Activated CD4-positive, alpha-beta T cell treated with anti-CD3 and anti-CD28 coated beads, Interleukin-2, amount 10 ng/mL, durations not matched to agents 24 days and 14 days (primary cell): ENCODE results near the gene RIC8B. TPM values are rescaled to one million over a fixed set of nuclear protein-coding genes. Genes with fewer than 3 reads are reported as not detected.
A peak's percentile ranks its signal among the peaks of the same experiment; 100 is the strongest.

ENCODE experiments used
- DNase-seq: peaks from one replicate; pipeline ENCODE4 v3.0.0; 2022
- H3K27ac Mint-ChIP-seq: one replicate; pipeline ENCODE4 v1.8.0; 2022; ENCODE audit warnings: mild to moderate bottlenecking, mixed read lengths
- H3K27me3 Mint-ChIP-seq: one replicate; pipeline ENCODE4 v1.8.0; 2022; ENCODE audit warnings: mixed read lengths
- H3K36me3 Mint-ChIP-seq: one replicate; pipeline ENCODE4 v1.8.0; 2022; ENCODE audit warnings: low read depth, mild to moderate bottlenecking, mixed read lengths
- H3K4me1 Mint-ChIP-seq: one replicate; pipeline ENCODE4 v1.8.0; 2021; ENCODE audit warnings: mixed read lengths
- H3K4me3 Mint-ChIP-seq: one replicate; pipeline ENCODE4 v1.8.0; 2022; ENCODE audit warnings: mild to moderate bottlenecking, moderate library complexity, mixed read lengths
- H3K9me3 Mint-ChIP-seq: one replicate; pipeline ENCODE4 v1.8.0; 2021; ENCODE audit warnings: mixed read lengths
- intact Hi-C: fragments of 100-400 bp; cut with micrococcal nuclease; formaldehyde crosslinking; loops from one replicate; pipeline ENCODE4 v1.15.1; 2023
- total RNA-seq: library from RNA; stranded (reverse); gene quantifications from 2 replicates; pipeline ENCODE4 v1.2.3, GENCODE V29; 2022

Gene RIC8B
- total RNA-seq, 1 donor from 2014 or later, result 14.9 TPM

DNA sequence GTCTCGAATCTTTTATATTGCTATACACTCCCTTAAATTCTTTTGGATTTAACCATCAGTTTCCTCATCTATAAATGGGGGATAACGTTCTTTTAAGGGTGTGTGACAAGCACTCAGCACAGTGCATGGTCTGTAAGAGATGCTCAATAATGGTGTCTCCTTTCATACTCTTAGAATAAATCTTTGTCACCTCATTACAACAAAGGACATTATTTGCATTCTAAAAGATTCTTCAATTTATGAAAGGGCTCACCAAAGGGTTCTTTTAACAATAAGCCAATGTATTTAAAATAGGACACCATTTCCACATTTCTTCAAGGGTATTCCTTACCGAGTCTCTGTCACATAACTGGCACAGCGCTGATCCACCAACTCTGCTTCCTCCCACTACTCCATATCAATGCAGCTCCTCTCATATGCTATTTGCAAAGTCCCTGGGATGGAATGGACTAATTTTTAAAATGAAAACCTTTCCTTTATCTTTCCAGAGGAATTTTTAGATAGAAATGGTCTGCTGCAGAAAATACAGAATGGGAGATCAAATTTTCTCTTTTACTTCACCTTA lies 29.2 kb upstream of the RIC8B start:
- Mint-ChIP-seq H3K27me3 (peaks cover 30% of the 10 kb centered on the region), H3K36me3 (no peaks in the 10 kb centered on the region), H3K27ac (no peak overlapping the region), H3K4me1 (peaks cover 15% of the 10 kb centered on the region), H3K9me3 (no peaks in the 10 kb centered on the region), H3K4me3 (no peak overlapping the region)
- DNase-seq, result no peak
- intact Hi-C loops, result no loop called here

DNA sequence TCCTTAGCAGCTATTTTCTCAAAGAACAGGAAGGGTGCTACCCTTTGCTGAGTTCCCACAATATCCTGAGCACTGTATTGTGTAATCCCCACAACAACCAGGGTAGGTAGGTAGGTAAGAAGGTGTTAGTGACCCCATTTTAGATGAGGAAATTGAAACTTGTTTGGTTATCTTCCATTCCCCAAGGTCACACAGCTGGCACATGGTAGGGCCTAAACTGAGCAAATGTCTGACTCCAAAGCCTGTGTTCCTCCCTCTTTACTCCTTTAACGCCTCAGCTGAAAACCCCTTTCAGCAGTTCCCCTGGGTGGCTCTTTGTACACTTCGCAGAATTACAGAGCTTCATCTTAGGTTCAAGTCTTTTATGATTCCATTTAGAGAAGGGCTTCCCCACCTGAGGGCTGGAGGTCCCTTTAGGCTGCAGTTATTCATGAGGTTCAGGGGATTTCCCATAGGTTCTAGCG lies 26.5 kb upstream of the RIC8B start:
- Mint-ChIP-seq H3K4me1 (peaks cover 15% of the 10 kb centered on the region), H3K9me3 (no peaks in the 10 kb centered on the region), H3K27ac (peak overlapping the region; percentile 78), H3K27me3 (peaks cover 16% of the 10 kb centered on the region), H3K4me3 (peak overlapping the region; percentile 25), H3K36me3 (no peaks in the 10 kb centered on the region)
- peak; percentile 73 for DNase-seq
- intact Hi-C loops, result no loop called here

DNA sequence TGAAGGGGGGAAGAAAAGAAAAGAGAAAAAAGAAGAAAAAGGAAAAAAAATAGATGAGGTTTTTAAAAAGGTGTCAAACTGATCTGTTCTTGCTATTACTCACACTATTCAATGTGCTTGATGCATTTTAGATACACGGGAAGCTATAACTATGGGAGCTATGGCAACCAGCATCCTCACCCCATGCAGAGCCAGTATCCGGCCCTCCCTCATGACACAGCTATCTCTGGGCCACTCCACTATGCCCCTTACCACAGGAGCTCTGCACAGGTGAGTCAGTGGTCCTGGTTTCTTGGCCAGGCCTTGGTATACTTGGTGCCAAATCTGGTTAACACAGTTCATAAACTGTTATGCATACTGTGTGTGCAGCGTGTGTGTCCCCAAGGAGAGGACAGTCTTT lies 24.0 kb upstream of the RIC8B start:
- H3K4me3 Mint-ChIP-seq, result no peak overlapping the region
- intact Hi-C loops, result no loop called here
- no peak for DNase-seq
- no peak overlapping the region for H3K27ac Mint-ChIP-seq
- peaks cover 27% of the 10 kb centered on the region for H3K4me1 Mint-ChIP-seq
- H3K36me3 Mint-ChIP-seq, result no peaks in the 10 kb centered on the region
- no peaks in the 10 kb centered on the region for H3K27me3 Mint-ChIP-seq
- H3K9me3 Mint-ChIP-seq, result no peaks in the 10 kb centered on the region

DNA sequence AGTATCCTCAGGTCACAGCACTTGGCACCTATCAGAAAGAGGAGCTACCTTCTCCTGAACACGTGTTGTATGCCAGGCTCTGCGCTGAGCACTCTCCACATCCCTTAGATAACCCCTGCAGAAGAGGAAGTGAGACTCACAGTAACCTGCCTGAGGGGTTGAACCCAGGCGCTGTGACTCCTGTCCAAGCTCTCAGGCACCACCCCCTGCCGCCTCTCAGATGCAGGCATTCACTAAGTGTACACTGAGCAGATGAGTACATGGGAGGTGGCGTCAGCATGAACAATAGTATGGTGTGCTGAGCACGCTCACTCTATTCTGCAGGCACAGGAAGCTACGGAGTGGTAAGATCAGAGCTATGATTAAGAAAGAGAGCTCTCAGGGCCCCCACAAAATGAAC lies 21.0 kb upstream of the RIC8B start:
- Mint-ChIP-seq H3K27ac (peak overlapping the region; percentile 73), H3K36me3 (no peaks in the 10 kb centered on the region), H3K9me3 (no peaks in the 10 kb centered on the region), H3K4me3 (peak overlapping the region; percentile 17), H3K4me1 (peaks cover 12% of the 10 kb centered on the region), H3K27me3 (no peaks in the 10 kb centered on the region)
- intact Hi-C loops, result loop anchor here (2.0 kb wide), 1 partner anchor 21 kb away; the partner anchor contains the start of gene RIC8B
- DNase-seq, result peak; percentile 80

DNA sequence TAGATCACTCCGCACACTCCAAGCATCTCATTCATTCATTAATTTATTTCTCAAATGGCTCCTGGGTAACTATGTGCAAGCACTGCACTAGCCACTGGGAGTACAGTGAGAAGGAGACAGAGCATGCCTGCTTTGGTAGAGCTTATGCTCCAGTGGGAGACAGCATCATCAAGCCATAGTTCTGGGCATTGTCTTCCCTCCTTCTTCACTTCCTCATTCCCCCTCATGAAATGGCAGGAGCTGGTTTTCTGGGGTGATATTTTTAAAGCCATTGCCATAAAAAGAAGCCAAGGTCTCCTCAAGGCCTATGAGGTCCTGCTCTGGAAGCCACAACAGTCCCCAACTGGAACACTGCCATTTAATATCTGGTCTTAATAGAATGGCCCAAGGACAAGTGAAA lies 20.2 kb upstream of the RIC8B start:
- intact Hi-C loops, result no loop called here
- H3K36me3 Mint-ChIP-seq, result no peaks in the 10 kb centered on the region
- no peak for DNase-seq
- peaks cover 12% of the 10 kb centered on the region for H3K4me1 Mint-ChIP-seq
- no peaks in the 10 kb centered on the region for H3K27me3 Mint-ChIP-seq
- no peak overlapping the region for H3K27ac Mint-ChIP-seq
- no peak overlapping the region for H3K4me3 Mint-ChIP-seq
- H3K9me3 Mint-ChIP-seq, result no peaks in the 10 kb centered on the region

DNA sequence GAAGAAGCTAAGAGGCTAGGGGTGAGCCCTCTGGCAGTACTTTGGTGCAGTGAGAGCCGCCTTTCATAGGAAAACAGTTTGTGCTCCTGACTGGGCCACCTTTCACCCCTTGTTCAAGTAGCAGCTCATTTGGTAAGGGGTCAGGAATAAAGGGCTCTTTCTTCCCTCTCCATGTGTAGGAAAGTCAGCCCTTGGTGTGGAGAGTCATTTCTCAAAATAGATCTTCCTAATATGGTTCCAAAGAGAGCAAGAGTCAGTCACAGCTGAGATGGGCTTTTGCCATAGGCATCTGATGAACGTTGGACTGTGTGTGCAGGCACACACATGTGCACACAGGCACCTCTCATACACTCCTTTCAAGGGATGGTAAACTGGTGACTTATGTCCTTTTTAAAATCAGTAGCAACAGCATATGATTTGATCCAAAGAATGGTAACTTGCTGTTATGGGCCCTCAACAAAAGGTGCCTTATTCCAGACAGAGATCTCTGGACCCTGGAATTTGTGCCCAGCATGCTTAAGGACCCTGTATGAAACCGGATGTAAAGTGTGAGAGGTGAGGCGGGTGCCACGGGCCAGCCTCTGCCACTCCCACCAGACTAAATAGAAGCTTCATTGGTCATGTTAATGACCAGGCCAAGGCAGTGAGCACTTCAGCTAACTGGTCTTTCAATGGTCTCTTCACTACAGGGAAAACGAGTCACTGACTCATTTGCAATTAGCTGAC lies 16.7 kb upstream of the RIC8B start:
- intact Hi-C loops, result no loop called here
- DNase-seq, result no peak
- Mint-ChIP-seq H3K4me1 (peaks cover 24% of the 10 kb centered on the region), H3K27ac (no peak overlapping the region), H3K36me3 (no peaks in the 10 kb centered on the region), H3K4me3 (no peak overlapping the region), H3K27me3 (no peaks in the 10 kb centered on the region), H3K9me3 (no peaks in the 10 kb centered on the region)

DNA sequence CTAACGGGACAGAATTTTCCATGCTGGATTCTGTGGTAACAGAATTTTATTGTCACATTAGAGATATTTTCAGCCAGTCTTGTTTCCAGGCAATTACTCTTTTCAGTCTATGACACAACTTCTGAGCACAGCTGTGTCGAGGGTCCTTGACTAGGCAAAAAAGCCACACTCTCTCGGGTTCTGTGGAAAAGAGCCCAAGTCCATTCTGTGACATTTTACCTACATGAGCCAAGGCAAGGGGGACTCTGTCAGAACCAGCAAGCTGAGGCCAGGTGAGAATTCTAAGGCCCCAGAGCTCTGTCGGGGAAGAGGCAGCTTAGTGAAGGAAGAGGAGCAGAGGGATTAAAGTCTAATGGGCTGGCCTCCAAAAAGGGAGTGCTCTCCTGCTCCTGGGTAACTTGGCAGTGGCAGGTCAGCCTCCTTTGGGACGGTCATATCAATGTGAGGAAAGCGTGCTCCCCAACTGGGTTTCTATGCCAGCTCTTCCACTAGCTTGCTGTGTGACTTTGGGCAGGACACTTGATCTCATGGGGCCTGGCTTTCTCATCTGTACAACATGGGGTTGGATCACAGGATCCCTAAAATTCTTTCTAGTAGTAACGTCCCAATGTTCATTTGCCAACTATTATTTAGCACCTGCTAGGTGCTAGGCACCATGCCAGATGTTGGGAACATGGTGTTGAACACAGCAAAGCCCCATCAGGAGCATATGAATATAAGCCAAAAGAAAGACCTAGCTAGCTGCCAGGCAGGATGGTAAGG lies 16.0 kb upstream of the RIC8B start:
- no peak overlapping the region for H3K27ac Mint-ChIP-seq

DNA sequence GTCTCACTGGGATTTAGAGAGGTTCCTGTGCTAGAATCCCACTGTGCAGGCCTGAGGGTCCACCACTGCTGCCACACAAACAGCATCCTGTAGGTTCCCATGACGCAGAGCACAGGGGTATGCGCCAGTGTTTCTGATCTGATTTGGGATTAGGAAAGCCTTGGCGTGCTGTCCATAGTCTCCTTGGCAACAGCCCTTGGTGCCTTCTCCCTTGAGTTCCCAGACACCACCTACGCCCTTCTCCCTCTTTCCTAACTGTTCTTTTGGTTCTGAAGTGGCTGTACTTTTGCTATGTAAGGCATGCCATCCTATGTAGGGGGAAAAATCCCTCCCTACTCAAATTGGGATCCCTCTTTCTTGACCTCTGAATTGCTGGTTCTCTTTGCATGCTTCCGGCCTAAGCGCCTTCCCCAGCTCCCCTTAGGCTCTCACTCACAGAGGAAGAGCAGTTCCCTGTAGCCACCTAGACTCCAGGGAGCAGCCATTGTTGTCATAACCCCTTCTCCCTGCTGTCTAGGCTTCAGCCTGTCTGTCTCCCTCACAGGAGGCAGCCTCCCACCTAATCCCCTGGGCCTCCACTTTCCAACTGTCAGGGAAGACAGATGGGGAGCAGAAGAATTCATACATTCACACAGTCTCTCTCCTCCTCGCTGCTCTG lies 14.8 kb upstream of the RIC8B start:
- H3K36me3 Mint-ChIP-seq, result no peaks in the 10 kb centered on the region
- H3K27me3 Mint-ChIP-seq, result no peaks in the 10 kb centered on the region
- no peaks in the 10 kb centered on the region for H3K9me3 Mint-ChIP-seq
- peak overlapping the region; percentile 86 for H3K27ac Mint-ChIP-seq
- DNase-seq, result no peak
- peaks cover 13% of the 10 kb centered on the region for H3K4me1 Mint-ChIP-seq
- intact Hi-C loops, result no loop called here
- peak overlapping the region; percentile 68 for H3K4me3 Mint-ChIP-seq

More for the DNA sequence above, 16.0 kb upstream of the RIC8B start:
- Mint-ChIP-seq H3K9me3 (no peaks in the 10 kb centered on the region), H3K4me1 (peaks cover 19% of the 10 kb centered on the region), H3K4me3 (no peak overlapping the region), H3K27me3 (no peaks in the 10 kb centered on the region), H3K36me3 (no peaks in the 10 kb centered on the region)
- DNase-seq, result no peak
- intact Hi-C loops, result no loop called here

DNA sequence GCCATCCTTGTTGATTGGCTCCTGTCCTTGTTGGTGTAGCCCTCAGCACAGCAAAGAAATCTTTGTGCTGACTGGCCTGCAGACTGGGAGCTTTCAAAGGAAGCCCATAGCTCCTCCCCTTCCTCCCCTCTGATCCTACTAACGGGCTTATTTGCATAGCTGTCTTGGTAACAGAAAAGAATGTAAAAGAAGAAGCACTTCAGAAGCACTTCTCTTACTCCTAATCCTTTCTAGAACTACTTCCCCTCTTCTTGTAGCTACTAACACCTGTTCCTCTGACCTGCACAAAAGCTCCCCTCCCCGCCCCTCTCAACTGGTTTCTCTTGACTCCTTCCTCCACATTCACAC lies 14.3 kb upstream of the RIC8B start:
- no peaks in the 10 kb centered on the region for H3K27me3 Mint-ChIP-seq
- peaks cover 13% of the 10 kb centered on the region for H3K4me1 Mint-ChIP-seq
- intact Hi-C loops, result no loop called here
- no peaks in the 10 kb centered on the region for H3K36me3 Mint-ChIP-seq
- H3K9me3 Mint-ChIP-seq, result no peaks in the 10 kb centered on the region
- peak overlapping the region; percentile 86 for H3K27ac Mint-ChIP-seq
- H3K4me3 Mint-ChIP-seq, result peak overlapping the region; percentile 68
- peak; percentile 78 for DNase-seq

DNA sequence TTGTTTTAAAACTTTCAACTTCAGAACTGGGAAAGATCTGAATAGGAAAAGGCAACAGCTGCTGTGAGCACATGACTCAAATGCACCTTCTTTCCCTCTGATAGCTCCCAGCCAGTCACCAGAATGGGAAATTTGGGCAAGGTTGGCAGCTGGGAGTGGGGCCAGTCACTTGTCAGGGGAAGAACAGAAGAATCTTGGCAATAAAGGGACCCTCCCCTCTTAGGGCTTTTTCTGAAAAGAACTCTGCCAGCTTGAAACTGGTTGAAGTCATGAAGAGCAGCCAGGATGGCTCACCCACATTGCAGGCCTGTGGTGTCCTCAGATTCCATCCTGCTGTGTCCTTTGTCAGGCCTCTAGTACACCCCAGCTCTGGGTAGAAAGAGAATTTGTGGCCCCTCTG lies 10.3 kb upstream of the RIC8B start:
- Mint-ChIP-seq H3K27me3 (peaks cover 5% of the 10 kb centered on the region), H3K9me3 (no peaks in the 10 kb centered on the region), H3K4me1 (peaks cover 29% of the 10 kb centered on the region), H3K27ac (no peak overlapping the region), H3K36me3 (no peaks in the 10 kb centered on the region), H3K4me3 (no peak overlapping the region)
- no peak for DNase-seq
- intact Hi-C loops, result no loop called here

DNA sequence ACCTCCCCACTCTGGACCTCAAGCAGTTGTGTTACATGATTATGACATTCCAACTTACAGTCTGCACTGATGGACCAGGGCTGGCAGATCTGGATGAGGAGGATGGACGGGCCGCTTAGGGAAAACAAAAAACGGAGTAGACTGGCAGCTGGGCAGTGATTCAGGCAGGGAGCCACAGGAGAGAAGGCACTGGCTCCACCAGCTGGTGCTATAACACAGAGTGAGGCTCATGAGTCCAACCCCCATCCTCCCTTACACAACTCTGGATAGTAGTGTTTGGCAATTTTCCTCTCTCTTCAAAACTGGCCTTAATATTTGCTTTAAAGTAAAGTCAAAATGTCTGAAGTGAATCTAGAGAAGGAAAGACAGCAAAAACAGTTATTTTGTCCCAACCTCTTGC lies 9.7 kb upstream of the RIC8B start:
- peaks cover 26% of the 10 kb centered on the region for H3K4me1 Mint-ChIP-seq
- no peak overlapping the region for H3K4me3 Mint-ChIP-seq
- DNase-seq, result no peak
- H3K9me3 Mint-ChIP-seq, result no peaks in the 10 kb centered on the region
- intact Hi-C loops, result no loop called here
- no peak overlapping the region for H3K27ac Mint-ChIP-seq
- peaks cover 5% of the 10 kb centered on the region for H3K27me3 Mint-ChIP-seq
- no peaks in the 10 kb centered on the region for H3K36me3 Mint-ChIP-seq

DNA sequence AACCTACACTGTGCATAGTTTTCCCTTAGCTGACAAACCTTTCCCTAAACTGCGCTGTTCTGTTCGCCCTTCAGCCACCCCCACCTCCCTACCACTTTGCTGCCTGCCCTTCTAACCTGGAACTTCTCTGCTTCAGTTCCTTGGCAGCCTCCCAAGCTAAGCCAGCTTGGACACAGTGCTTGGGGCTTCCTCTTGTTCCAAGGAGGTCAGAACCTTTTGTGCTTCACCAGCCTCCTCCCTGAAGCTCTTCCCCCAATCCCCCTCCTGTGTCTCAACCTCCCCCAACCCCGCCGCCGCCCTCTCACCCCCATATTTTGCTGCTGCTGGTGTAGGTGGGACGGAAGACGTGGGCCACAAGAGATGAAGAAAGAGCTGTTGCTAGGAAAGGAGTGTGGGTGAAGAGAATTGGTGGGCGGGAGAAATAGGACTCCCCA lies 8.1 kb upstream of the RIC8B start:
- DNase-seq, result no peak

DNA sequence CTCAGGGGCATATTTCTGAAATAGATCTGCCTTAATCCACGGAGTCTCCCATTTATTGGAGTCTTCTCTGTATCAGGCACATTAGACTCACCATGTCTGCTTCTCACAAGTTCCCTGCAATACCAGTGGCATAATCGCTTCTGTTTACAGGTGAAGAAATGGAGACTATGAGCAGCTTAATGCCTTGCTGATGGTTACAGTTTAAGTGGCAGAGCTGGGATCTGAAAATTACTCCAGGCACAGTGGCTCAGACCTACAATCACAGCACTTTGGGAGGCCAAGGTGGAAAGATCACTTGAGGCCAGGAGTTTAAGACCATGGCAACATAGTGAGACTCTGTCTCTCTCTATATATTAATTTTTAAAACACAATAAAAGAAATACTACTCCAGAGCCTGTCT lies 7.3 kb upstream of the RIC8B start:
- Mint-ChIP-seq H3K9me3 (no peaks in the 10 kb centered on the region), H3K4me3 (no peak overlapping the region), H3K4me1 (peaks cover 17% of the 10 kb centered on the region), H3K27ac (no peak overlapping the region), H3K27me3 (peaks cover 5% of the 10 kb centered on the region), H3K36me3 (no peaks in the 10 kb centered on the region)
- intact Hi-C loops, result no loop called here
- no peak for DNase-seq

More for the DNA sequence above, 8.1 kb upstream of the RIC8B start:
- intact Hi-C loops, result no loop called here
- peak overlapping the region; percentile 62 for H3K27ac Mint-ChIP-seq
- peaks cover 17% of the 10 kb centered on the region for H3K4me1 Mint-ChIP-seq
- H3K36me3 Mint-ChIP-seq, result no peaks in the 10 kb centered on the region
- peak overlapping the region; percentile 61 for H3K4me3 Mint-ChIP-seq
- peaks cover 5% of the 10 kb centered on the region for H3K27me3 Mint-ChIP-seq
- H3K9me3 Mint-ChIP-seq, result no peaks in the 10 kb centered on the region
